Measurements from ENCODE around the gene CDC42EP1.
"Not testable (repeated sequence)": the region's sequence is repeated elsewhere in the genome, so short reads cannot be mapped to it uniquely, and the experiment has no call there.

CDC42EP1 gene

GRCh38 chr22:37546437-37547250 is 13.6 kb upstream of the CDC42EP1 start:
- Histone ChIP-seq H3K9me3 (ENCODE audit: low read length) (no peaks in the 10 kb centered on the region), H3K4me3 (ENCODE audit: low read depth, low read length, poor library complexity, severe bottlenecking) (no peak overlapping the region), H3K27me3 (ENCODE audit: insufficient read depth, low read length) (peaks cover 4% of the 10 kb centered on the region; the same call in 1 of the 2 replicates), H3K27ac (ENCODE audit: low read depth, low read length, poor library complexity, severe bottlenecking) (no peak overlapping the region), H3K4me2 (ENCODE audit: low read length) (no peak overlapping the region), H3K4me1 (ENCODE audit: insufficient read depth, low read length, severe bottlenecking) (no peaks in the 10 kb centered on the region), H3K36me3 (ENCODE audit: insufficient read depth, low read length) (no peaks in the 10 kb centered on the region), H2AFZ (ENCODE audit: low read length) (no peak overlapping the region), H3F3A (ENCODE audit: insufficient read depth, low read length) (no peaks in the 10 kb centered on the region), H3K9me2 (ENCODE audit: low read depth, low read length) (no peaks in the 10 kb centered on the region), H3K9ac (ENCODE audit: low read length) (no peak overlapping the region), H4K20me1 (ENCODE audit: insufficient read depth, low read length) (no peaks in the 10 kb centered on the region), H3K79me2 (ENCODE audit: insufficient read depth, low read length) (no peaks in the 10 kb centered on the region)
- TF ChIP-seq EZH2 (IDR thresholded peaks at IDR 0.05; ENCODE audit: borderline replicate concordance, low read length) (no peak), CTCF (IDR thresholded peaks at IDR 0.05; ENCODE audit: low read length) (no peak)

- Histone ChIP-seq H3K27ac (ENCODE audit: low read depth, low read length, poor library complexity, severe bottlenecking) (no peak overlapping the region), H3K4me3 (ENCODE audit: low read depth, low read length, poor library complexity, severe bottlenecking) (no peak overlapping the region), H2AFZ (ENCODE audit: low read length) (no peak overlapping the region), H3K36me3 (ENCODE audit: insufficient read depth, low read length) (no peaks in the 10 kb centered on the region), H3K4me2 (ENCODE audit: low read length) (no peak overlapping the region), H3K27me3 (ENCODE audit: insufficient read depth, low read length) (peaks cover 4% of the 10 kb centered on the region; the same call in 1 of the 2 replicates), H3K9me3 (ENCODE audit: low read length) (no peaks in the 10 kb centered on the region), H3K79me2 (ENCODE audit: insufficient read depth, low read length) (no peaks in the 10 kb centered on the region), H4K20me1 (ENCODE audit: insufficient read depth, low read length) (no peaks in the 10 kb centered on the region), H3K4me1 (ENCODE audit: insufficient read depth, low read length, severe bottlenecking) (no peaks in the 10 kb centered on the region), H3K9ac (ENCODE audit: low read length) (no peak overlapping the region), H3F3A (ENCODE audit: insufficient read depth, low read length) (no peaks in the 10 kb centered on the region), H3K9me2 (ENCODE audit: low read depth, low read length) (no peaks in the 10 kb centered on the region)
- no peak for TF ChIP-seq CTCF (IDR thresholded peaks at IDR 0.05; ENCODE audit: low read length)
- no peak for TF ChIP-seq EZH2 (IDR thresholded peaks at IDR 0.05; ENCODE audit: borderline replicate concordance, low read length)
Measured at GRCh38 chr22:37547251-37547741, 13.0 kb upstream of the CDC42EP1 start.

GRCh38 chr22:37549704-37550059 is 10.6 kb upstream of the CDC42EP1 start:
- Histone ChIP-seq H3F3A (ENCODE audit: insufficient read depth, low read length) (no peaks in the 10 kb centered on the region), H3K79me2 (ENCODE audit: insufficient read depth, low read length) (no peaks in the 10 kb centered on the region), H3K9me2 (ENCODE audit: low read depth, low read length) (no peaks in the 10 kb centered on the region), H3K4me1 (ENCODE audit: insufficient read depth, low read length, severe bottlenecking) (no peaks in the 10 kb centered on the region), H3K9ac (ENCODE audit: low read length) (no peak overlapping the region), H3K4me3 (ENCODE audit: low read depth, low read length, poor library complexity, severe bottlenecking) (no peak overlapping the region), H2AFZ (ENCODE audit: low read length) (no peak overlapping the region), H3K27me3 (ENCODE audit: insufficient read depth, low read length) (peaks cover 4% of the 10 kb centered on the region; the same call in 1 of the 2 replicates), H3K36me3 (ENCODE audit: insufficient read depth, low read length) (no peaks in the 10 kb centered on the region), H3K27ac (ENCODE audit: low read depth, low read length, poor library complexity, severe bottlenecking) (no peak overlapping the region), H4K20me1 (ENCODE audit: insufficient read depth, low read length) (no peaks in the 10 kb centered on the region), H3K4me2 (ENCODE audit: low read length) (no peak overlapping the region), H3K9me3 (ENCODE audit: low read length) (no peaks in the 10 kb centered on the region)
- TF ChIP-seq CTCF (IDR thresholded peaks at IDR 0.05; ENCODE audit: low read length) (no peak), EZH2 (IDR thresholded peaks at IDR 0.05; ENCODE audit: borderline replicate concordance, low read length) (no peak)

GRCh38 chr22:37550921-37551320 is 9.4 kb upstream of the CDC42EP1 start:
- not testable (repeated sequence) for H3K4me1 ChIP-seq (ENCODE audit: insufficient read depth, low read length, severe bottlenecking); H2AFZ ChIP-seq (ENCODE audit: low read length); H3K9me3 ChIP-seq (ENCODE audit: low read length); H3K9me2 ChIP-seq (ENCODE audit: low read depth, low read length); H3K27ac ChIP-seq (ENCODE audit: low read depth, low read length, poor library complexity, severe bottlenecking); H3K36me3 ChIP-seq (ENCODE audit: insufficient read depth, low read length); H4K20me1 ChIP-seq (ENCODE audit: insufficient read depth, low read length); H3K27me3 ChIP-seq (ENCODE audit: insufficient read depth, low read length); H3K9ac ChIP-seq (ENCODE audit: low read length); H3F3A ChIP-seq (ENCODE audit: insufficient read depth, low read length); H3K4me2 ChIP-seq (ENCODE audit: low read length); H3K79me2 ChIP-seq (ENCODE audit: insufficient read depth, low read length); H3K4me3 ChIP-seq (ENCODE audit: low read depth, low read length, poor library complexity, severe bottlenecking)
